ENCODE data around the gene WDR74. TPM values are rescaled to one million over a fixed set of nuclear protein-coding genes. Genes with fewer than 3 reads are reported as not detected.

Gene WDR74
- total and polyA plus RNA-seq, 2 of the 13 experiments (the other 11 are each of a cell fraction or from before 2014, with no cell fraction given) = 77.0 to 83.3 TPM

GRCh38 chr11:62787005-62787759 is 52.2 kb downstream of the WDR74 start, which contains the start of gene TMEM179B (continued):
- TF ChIP-seq, protein P1, sequence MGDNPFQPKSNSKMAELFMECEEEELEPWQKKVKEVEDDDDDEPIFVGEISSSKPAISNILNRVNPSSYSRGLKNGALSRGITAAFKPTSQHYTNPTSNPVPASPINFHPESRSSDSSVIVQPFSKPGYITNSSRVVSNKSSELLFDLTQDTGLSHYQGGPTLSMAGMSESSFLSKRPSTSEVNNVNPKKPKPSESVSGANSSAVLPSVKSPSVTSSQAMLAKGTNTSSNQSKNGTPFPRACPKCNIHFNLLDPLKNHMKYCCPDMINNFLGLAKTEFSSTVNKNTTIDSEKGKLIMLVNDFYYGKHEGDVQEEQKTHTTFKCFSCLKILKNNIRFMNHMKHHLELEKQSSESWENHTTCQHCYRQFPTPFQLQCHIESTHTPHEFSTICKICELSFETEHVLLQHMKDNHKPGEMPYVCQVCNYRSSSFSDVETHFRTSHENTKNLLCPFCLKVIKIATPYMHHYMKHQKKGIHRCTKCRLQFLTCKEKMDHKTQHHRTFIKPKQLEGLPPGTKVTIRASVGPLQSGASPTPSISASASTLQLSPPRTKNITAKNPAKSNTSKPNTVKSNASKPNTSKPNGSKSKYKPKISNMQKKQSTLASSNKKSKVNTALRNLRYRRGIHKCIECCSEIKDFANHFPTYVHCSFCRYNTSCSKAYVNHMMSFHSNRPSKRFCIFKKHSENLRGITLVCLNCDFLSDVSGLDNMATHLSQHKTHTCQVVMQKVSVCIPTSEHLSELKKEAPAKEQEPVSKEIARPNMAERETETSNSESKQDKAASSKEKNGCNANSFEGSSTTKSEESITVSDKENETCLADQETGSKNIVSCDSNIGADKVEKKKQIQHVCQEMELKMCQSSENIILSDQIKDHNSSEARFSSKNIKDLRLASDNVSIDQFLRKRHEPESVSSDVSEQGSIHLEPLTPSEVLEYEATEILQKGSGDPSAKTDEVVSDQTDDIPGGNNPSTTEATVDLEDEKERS (CRISPR knock-in tag; IDR thresholded peaks at IDR 0.05) = 0 out of 2 replicates have a peak, but pooled peaks have one; percentile 52
- TF ChIP-seq SNRNP70 (IDR thresholded peaks at IDR 0.05; ENCODE audit: low read depth, low read length) (0 out of 2 replicates have a peak, but pooled peaks have one; percentile 40), ARNT2 (CRISPR knock-in tag; IDR thresholded peaks at IDR 0.05; ENCODE audit: low read depth) (peak; percentile 81; the same call in 1 of the 2 replicates), ZNF652 (CRISPR knock-in tag; IDR thresholded peaks at IDR 0.05; ENCODE audit: borderline replicate concordance, low read depth) (no peak), TBX2 (CRISPR knock-in tag; IDR thresholded peaks at IDR 0.05; ENCODE audit: borderline replicate concordance) (peak; percentile 86), RBM39 (IDR thresholded peaks at IDR 0.05; ENCODE audit: low read depth, low read length, poor library complexity, severe bottlenecking) (peak; percentile 58), ZNF136 (CRISPR knock-in tag; IDR thresholded peaks at IDR 0.05; ENCODE audit: low read depth) (no peak; the same call in 1 of the 2 replicates), KLF11 (CRISPR knock-in tag; IDR thresholded peaks at IDR 0.05) (peak; percentile 66; the same call in 1 of the 2 replicates), ZNF224 (CRISPR knock-in tag; IDR thresholded peaks at IDR 0.05) (no peak), BRF2 (CRISPR knock-in tag; IDR thresholded peaks at IDR 0.05) (peak; percentile 98), ASH2L (IDR thresholded peaks at IDR 0.05; ENCODE audit: insufficient read length, low read depth, low read length) (peak; percentile 70), AKAP8 (CRISPR knock-in tag; IDR thresholded peaks at IDR 0.05) (peak; percentile 99), TRIM24 (CRISPR knock-in tag; IDR thresholded peaks at IDR 0.05) (no peak), ZNF841 (CRISPR knock-in tag; IDR thresholded peaks at IDR 0.05; ENCODE audit: borderline replicate concordance) (no peak), MAFF (IDR thresholded peaks at IDR 0.05; ENCODE audit: low read depth, low read length) (no peak), MLXIP (CRISPR knock-in tag; IDR thresholded peaks at IDR 0.05; ENCODE audit: borderline replicate concordance) (no peak; the same call in 1 of the 2 replicates), NFATC3 (CRISPR knock-in tag; IDR thresholded peaks at IDR 0.05) (no peak), ZNF225 (CRISPR knock-in tag; IDR thresholded peaks at IDR 0.05) (peak; percentile 31; the same call in 1 of the 2 replicates), ZNF10 (CRISPR knock-in tag; IDR thresholded peaks at IDR 0.05; ENCODE audit: borderline replicate concordance, low read depth) (no peak), ZNF569 (CRISPR knock-in tag; IDR thresholded peaks at IDR 0.05; ENCODE audit: borderline replicate concordance) (no peak), TOE1 (CRISPR knock-in tag; IDR thresholded peaks at IDR 0.05) (peak; percentile 82; the same call in 1 of the 2 replicates), ZNF101 (CRISPR knock-in tag; IDR thresholded peaks at IDR 0.05; ENCODE audit: borderline replicate concordance, low read depth) (no peak), SMYD3 (CRISPR knock-in tag; IDR thresholded peaks at IDR 0.05) (peak; percentile 94)

All from HepG2 (cell line).